Stimulated activated CD4-positive, alpha-beta T cell treated with anti-CD3 and anti-CD28 coated beads, Interleukin-2, amount 100 ng/mL, for 48 hours (primary cell): ENCODE measurements around the gene GOLT1A.

ENCODE experiments used
- DNase-seq, 2 donors: peaks; one replicate each; pipeline ENCODE4 v3.0.0-alpha.2; 2020

Gene GOLT1A

GRCh38 chr1:204216880-204217647, 3.3 kb upstream of the GOLT1A start:
- no peak for DNase-seq

DNA sequence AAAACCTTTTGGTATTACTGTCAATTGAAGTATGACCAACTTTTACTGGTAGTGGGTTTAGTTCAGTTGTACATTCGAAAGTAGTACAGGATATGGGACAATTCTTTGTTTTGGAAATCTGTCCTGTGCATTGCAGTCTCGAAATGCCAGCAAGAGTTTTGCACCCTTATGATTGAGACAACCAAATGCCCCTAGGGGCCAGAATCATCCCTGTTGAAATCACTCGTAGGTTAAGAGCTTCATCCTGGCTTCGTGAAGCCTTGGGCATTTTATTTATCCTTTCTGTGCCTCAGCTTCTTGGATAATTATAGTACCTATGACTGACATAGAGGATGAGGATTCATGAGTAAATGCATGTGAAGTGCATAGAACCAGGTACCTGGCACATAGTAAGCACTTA, 2.4 kb upstream of the GOLT1A start:
- no peak for DNase-seq

GRCh38 chr1:204212715-204213114, 1.1 kb downstream of the GOLT1A start:
- no peak for DNase-seq

- DNase-seq = no peak
These were observed 2.7 kb downstream of the GOLT1A start for GRCh38 chr1:204211046-204211445.

- DNase-seq = peak; percentile 79 to 84
These were observed 6.6 kb downstream of the GOLT1A start for GRCh38 chr1:204207136-204207616.

DNA sequence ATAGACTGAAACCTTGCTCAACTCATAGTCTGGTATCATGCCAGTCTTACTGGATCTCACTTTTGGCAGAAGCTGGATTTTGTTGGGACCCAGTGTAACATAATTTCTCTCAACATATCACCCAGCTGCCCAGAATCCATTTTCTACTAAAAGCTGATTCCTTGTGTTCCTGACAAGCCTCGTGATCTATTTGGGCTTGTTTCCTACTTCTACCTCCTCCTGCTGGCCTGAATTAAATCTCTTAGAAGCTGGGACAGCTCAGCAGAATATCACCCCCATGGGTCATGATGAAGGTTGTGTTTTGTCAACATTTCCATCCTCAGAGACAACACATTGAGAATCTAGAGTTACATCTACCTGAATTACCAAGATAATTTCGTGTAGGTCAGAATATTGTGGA, 7.7 kb downstream of the GOLT1A start:
- DNase-seq = no peak

DNA sequence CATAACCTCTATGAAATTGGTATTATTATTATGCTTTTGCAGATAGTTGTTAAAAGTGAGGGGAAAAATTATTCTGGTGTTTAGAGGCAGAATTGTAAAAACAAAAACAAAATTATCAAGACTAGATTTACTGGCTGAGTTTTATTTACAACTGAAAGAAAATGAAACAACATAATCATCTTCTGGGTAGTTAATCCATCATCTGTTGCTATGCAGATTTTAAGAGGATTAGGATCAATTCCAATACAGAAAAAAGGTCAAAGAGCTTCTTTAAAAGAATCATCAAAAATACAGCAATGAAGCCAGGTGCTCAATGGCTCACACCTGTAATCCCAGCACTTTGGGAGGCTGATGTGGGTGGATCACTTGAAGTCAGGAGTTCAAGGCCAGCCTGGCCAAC, 8.3 kb downstream of the GOLT1A start:
- DNase-seq = no peak

DNA sequence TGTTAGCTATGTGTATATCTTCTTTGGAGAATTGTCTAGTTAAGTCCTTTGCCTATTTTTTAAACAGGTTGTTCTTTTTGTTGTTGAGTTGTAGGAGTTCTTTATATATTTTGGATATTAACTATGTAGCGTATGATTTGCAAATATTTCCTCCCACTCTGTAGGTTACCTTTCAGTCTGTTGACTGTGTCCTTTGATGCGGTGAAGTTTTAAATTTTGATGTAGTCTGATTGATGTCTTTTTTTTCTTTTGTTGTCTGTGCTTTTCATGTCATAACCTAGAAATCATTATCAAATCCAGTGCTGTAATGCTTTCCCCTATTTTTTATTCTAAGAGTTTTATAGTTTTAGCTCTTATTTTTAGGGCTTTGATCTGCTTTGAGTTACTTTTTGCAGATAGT, 8.8 kb downstream of the GOLT1A start:
- no peak for DNase-seq

- no peak for DNase-seq
These were observed 10.5 kb downstream of the GOLT1A start for GRCh38 chr1:204203206-204203767.

- DNase-seq = no peak
These were observed 11.3 kb downstream of the GOLT1A start for GRCh38 chr1:204202481-204202880.

DNA sequence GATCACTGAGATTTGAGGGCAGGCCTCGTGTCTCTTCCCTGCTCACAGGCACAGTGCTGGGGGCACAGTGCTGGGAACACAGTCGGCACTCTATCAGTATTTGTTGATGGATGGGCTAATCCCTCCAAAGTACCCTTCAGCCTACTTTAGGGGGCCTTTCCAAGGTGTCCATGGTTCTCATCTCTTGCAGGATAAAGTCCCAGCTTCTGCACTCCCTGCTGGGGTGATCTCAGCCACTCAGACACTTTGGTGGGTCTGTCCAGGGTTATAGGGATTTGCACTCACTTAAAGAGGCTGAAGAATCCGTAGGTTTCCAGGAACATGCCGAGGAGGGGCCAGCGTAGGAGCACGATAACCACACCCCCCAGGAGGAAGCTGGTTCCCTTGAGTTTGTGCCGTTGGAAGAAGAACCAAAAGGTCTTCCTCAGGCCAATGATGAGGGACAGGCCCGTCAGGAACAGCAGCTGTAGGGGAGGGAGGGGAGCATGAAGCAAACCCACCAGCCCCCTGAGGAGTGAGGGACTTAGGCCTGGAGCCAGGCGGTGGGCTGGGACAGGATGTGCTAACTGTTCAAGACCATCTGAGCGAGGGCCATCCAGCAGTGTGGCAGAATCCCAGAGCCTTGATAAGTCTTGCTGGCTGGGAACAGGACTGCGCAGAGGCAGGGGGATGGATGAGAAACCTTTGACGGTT, 12.3 kb downstream of the GOLT1A start:
- no peak for DNase-seq

- DNase-seq = no peak
These were observed 14.2 kb downstream of the GOLT1A start for GRCh38 chr1:204199579-204199978.

- no peak for DNase-seq
These were observed 15.1 kb downstream of the GOLT1A start for GRCh38 chr1:204198348-204199340.

GRCh38 chr1:204197068-204197467, 16.7 kb downstream of the GOLT1A start:
- DNase-seq = no peak

- DNase-seq = no peak
These were observed 17.6 kb downstream of the GOLT1A start, which contains the start of gene KISS1 for GRCh38 chr1:204196068-204196795. Gene KISS1, minus strand, starts transcription at chr1:204196491. Its CDS starts 3,615 bp downstream, at chr1:204192876.

GRCh38 chr1:204194771-204195170, 19.0 kb downstream of the GOLT1A start:
- DNase-seq = no peak

- no peak for DNase-seq
These were observed 19.7 kb downstream of the GOLT1A start for GRCh38 chr1:204194080-204194479.

- no peak for DNase-seq
These were observed 21.0 kb downstream of the GOLT1A start for GRCh38 chr1:204192589-204193352.

DNA sequence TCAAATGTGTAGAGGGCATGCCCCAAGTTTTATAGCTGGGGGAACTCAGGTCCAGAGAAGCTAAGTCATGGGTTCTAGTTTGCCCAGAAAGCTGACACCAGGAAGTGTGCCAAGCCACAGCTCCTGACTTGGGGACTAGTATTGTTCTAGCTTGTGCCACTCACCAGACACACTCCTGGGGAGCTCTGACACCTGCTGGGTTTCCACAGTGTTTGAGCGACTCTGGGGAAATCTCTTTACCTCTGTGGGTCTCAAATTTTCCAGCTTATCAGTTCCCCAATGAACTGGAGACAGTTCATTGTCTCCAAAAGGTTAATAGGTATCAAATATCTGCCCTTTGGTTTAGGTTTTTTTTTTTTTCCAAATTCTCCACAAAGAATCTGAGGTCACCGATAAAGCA, 21.7 kb downstream of the GOLT1A start:
- DNase-seq = no peak

DNA sequence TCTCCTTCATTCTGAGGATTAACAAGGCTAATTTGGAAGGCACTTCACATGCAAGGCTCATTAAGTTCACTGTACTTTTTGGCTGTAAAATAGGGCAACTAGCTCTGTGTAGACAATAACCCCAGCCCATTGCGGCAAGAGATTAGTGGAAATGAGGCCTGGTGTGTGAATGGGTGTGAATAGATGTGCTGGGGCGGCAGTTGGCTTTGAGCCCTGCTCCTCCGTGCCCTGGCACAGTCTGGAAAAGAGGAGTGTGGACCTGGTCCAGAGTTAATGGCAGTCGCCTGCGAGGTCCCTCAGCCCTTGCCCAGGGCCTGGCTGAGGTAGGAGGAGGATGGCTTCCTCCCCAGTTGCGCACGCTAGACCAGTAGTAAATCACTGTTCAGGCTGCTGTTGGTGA, 22.3 kb downstream of the GOLT1A start:
- DNase-seq = no peak
